ENCODE data around the gene KCNJ14. TPM values are rescaled to one million over a fixed set of nuclear protein-coding genes. Genes with fewer than 3 reads are reported as not detected.

The KCNJ14 gene
- total RNA-seq, 3 donors from 2014 or later (not counting 1 experiment from before 2014, with no cell fraction given), result 0.77 to 1.2 (median 0.85) TPM

DNA sequence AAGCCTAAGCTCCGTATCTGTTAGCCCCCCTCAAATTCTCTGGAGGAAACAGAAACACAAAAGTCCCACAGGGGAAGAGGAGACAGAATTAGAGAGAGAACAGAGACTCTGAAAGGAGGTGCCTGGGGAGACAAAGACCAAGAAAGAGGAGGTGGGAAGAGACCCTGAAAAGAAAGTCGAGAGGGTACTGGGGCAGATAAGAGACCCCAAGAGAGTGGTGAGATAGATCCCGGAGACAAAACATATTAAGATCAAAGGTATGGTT is 10.5 kb upstream of the KCNJ14 start:
- Histone ChIP-seq H3K4me3 (ENCODE audit: low read length) (peak overlapping the region; percentile 95), H3K36me3 (ENCODE audit: control insufficient read depth, insufficient read depth, low read length) (peaks cover 17% of the 10 kb centered on the region), H3K27me3 (ENCODE audit: control insufficient read depth, insufficient read depth, low read length) (peaks cover 20% of the 10 kb centered on the region), H3K4me1 (ENCODE audit: control insufficient read depth, insufficient read depth, low read length) (peaks cover 28% of the 10 kb centered on the region), H3K9me3 (ENCODE audit: control insufficient read depth, insufficient read depth, low read length) (no peaks in the 10 kb centered on the region), H3K27ac (ENCODE audit: low read length) (no peak overlapping the region)
- H3K4me3 Mint-ChIP-seq, result peak overlapping the region; percentile 93
- 65% methylated on average over 2 of the region's 3 CpGs for WGBS (ENCODE audit: insufficient coverage)
- H3K9me3 Mint-ChIP-seq, result no peaks in the 10 kb centered on the region
- peaks cover 9 to 20% of the 10 kb centered on the region in 2 donors for H3K27me3 Mint-ChIP-seq (ENCODE audit: low read depth in 2 of 2)
- ATAC-seq, result no peak
- peak overlapping the region; percentile 95 to 96 for H3K27ac Mint-ChIP-seq
- intact Hi-C loops (cut with micrococcal nuclease), result no loop called here
- peaks cover 30 to 33% of the 10 kb centered on the region in 2 donors for H3K4me1 Mint-ChIP-seq
- TF ChIP-seq, protein P1, sequence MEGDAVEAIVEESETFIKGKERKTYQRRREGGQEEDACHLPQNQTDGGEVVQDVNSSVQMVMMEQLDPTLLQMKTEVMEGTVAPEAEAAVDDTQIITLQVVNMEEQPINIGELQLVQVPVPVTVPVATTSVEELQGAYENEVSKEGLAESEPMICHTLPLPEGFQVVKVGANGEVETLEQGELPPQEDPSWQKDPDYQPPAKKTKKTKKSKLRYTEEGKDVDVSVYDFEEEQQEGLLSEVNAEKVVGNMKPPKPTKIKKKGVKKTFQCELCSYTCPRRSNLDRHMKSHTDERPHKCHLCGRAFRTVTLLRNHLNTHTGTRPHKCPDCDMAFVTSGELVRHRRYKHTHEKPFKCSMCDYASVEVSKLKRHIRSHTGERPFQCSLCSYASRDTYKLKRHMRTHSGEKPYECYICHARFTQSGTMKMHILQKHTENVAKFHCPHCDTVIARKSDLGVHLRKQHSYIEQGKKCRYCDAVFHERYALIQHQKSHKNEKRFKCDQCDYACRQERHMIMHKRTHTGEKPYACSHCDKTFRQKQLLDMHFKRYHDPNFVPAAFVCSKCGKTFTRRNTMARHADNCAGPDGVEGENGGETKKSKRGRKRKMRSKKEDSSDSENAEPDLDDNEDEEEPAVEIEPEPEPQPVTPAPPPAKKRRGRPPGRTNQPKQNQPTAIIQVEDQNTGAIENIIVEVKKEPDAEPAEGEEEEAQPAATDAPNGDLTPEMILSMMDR (IDR thresholded peaks at IDR 0.05), result no peak
- H3K36me3 Mint-ChIP-seq, result no peaks in the 10 kb centered on the region
- DNase-seq, result no peak

DNA sequence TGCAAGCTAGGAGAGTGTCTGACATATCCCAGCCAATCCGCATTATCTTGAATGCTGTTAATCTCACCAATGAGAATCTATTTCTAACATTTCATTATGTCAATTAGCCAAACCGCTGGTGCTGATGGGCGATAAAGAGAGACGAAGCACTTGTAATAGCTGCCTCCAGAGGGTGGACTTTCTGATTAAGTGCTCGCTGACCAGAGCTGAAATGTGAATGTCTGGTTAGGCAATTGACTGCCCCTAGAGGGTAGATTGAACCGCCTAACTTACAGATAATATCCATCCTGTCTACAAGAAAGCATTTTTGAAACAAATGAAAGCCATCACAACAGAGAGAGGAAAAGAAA is 10.1 kb upstream of the KCNJ14 start:
- Histone ChIP-seq H3K27me3 (ENCODE audit: control insufficient read depth, insufficient read depth, low read length) (peaks cover 20% of the 10 kb centered on the region), H3K36me3 (ENCODE audit: control insufficient read depth, insufficient read depth, low read length) (peaks cover 20% of the 10 kb centered on the region), H3K4me1 (ENCODE audit: control insufficient read depth, insufficient read depth, low read length) (peaks cover 28% of the 10 kb centered on the region), H3K27ac (ENCODE audit: low read length) (peak overlapping the region; percentile 95), H3K4me3 (ENCODE audit: low read length) (peak overlapping the region; percentile 95), H3K9me3 (ENCODE audit: control insufficient read depth, insufficient read depth, low read length) (no peaks in the 10 kb centered on the region)
- peaks cover 30 to 33% of the 10 kb centered on the region in 2 donors for H3K4me1 Mint-ChIP-seq
- H3K27ac Mint-ChIP-seq, result peak overlapping the region; percentile 95 to 96
- DNase-seq (peak in 1 of 2 donors; percentile 62), ATAC-seq (peak; percentile 39 to 63 (median 48))
- intact Hi-C loops (cut with micrococcal nuclease), result no loop called here
- peak overlapping the region; percentile 93 for H3K4me3 Mint-ChIP-seq
- 5% methylated on average over 6 of the region's 6 CpGs for WGBS (ENCODE audit: insufficient coverage)
- H3K27me3 Mint-ChIP-seq (ENCODE audit: low read depth in 2 of 2), result peaks cover 9 to 20% of the 10 kb centered on the region in 2 donors
- TF ChIP-seq, protein P1 (IDR thresholded peaks at IDR 0.05), result peak; percentile 14
- H3K36me3 Mint-ChIP-seq, result no peaks in the 10 kb centered on the region
- H3K9me3 Mint-ChIP-seq, result no peaks in the 10 kb centered on the region

DNA sequence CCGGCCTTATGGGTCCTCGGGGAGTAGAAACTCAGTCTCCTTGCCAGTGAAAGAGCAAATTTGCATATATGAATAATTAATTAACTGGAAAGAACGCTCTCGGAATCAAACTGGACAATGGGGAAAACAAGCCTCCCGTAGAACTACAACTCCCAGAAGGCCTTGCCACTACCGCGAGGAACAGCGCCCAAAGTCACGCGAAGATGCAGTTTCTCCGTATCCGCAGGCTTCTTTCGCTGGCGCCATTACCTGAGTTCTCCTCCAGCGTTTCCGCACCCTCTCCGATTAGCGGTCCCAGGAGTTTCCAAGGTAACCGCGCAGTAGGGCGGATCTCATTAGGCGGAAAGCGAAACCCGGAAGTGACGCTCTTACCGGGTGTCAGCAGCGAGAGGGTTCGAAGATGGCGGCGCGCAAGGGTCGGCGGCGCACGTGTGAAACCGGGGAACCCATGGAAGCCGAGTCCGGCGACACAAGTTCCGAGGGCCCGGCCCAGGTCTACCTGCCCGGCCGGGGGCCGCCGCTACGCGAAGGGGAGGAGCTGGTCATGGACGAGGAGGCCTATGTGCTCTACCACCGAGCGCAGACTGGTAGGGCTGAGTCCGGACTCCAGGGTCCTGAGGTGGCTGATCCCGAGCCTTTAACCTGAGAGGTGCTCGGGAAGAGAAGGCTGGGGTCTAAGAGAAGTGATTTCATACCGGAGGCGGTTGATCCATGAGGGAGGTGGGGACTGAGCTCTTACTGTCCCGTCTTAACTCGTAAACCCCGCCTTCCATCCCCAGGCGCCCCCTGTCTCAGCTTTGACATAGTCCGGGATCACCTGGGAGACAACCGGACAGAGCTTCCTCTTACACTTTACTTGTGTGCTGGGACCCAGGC is 9.5 kb upstream of the KCNJ14 start, which contains the start of gene GRWD1:
Gene GRWD1 (plus strand): TSS at position 378 of the 876 bp plus-strand sequence. CDS start 23 bp downstream, at position 401.
- ATAC-seq, result peak; percentile 85 to 91 (median 88)
- Histone ChIP-seq H3K4me1 (ENCODE audit: control insufficient read depth, insufficient read depth, low read length) (peaks cover 28% of the 10 kb centered on the region), H3K36me3 (ENCODE audit: control insufficient read depth, insufficient read depth, low read length) (peaks cover 26% of the 10 kb centered on the region), H3K4me3 (ENCODE audit: low read length) (peak within 1 kb of the TSS; percentile 95), H3K27me3 (ENCODE audit: control insufficient read depth, insufficient read depth, low read length) (peaks cover 20% of the 10 kb centered on the region), H3K27ac (ENCODE audit: low read length) (peak within 1 kb of the TSS; percentile 95), H3K9me3 (ENCODE audit: control insufficient read depth, insufficient read depth, low read length) (no peaks in the 10 kb centered on the region)
- peaks cover 9 to 20% of the 10 kb centered on the region in 2 donors for H3K27me3 Mint-ChIP-seq (ENCODE audit: low read depth in 2 of 2)
- DNase-seq, result peak; percentile 76 to 99
- TF ChIP-seq, protein P1 (IDR thresholded peaks at IDR 0.05), result no peak
- H3K36me3 Mint-ChIP-seq, result no peaks in the 10 kb centered on the region
- WGBS (ENCODE audit: insufficient coverage), result under 1% methylated on average over 61 of the region's 61 CpGs
- H3K4me1 Mint-ChIP-seq, result peaks cover 30 to 33% of the 10 kb centered on the region in 2 donors
- peak within 1 kb of the TSS; percentile 93 for H3K4me3 Mint-ChIP-seq
- intact Hi-C loops (cut with micrococcal nuclease), result no loop called here
- no peaks in the 10 kb centered on the region for H3K9me3 Mint-ChIP-seq
- H3K27ac Mint-ChIP-seq, result peak within 1 kb of the TSS; percentile 95 to 96

Measured in natural killer cell (primary cell).